Measurements from ENCODE around the gene XKR7.

XKR7 gene

DNA sequence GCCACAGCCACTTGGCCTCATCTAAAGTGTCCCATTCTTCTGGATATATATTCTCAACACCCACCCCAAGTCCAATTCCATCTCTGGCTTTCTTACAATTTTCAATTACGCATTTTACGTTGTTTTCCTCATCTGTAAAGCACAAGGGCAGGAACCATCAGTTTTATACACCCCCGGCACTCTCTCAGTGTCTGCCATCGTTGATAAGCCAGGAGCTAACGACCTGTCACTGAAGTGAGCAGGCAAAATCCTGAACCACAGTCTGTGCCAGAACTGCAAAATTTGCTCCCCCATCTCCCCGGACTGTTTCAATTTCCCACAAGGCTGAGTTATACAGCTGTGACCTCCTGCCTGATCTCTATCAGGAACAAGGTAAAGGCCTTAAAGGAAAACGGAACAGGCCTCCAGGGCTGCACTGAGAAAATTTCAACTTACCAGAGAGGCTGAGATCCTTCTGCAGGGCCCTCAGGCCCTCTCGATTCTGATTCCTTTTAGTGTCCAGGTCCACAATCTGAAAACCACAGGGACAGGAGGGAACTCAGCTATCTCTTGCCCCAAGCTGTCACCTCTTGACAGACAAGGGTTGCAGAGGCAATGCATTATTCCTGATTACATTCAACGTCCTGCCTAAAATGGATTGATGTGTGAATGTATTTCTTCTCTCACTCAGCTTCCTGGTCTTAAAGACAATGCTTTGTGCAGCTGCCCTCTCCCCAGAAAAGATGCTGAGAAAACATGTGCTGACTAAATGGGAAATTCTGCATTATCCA lies 17.9 kb upstream of the XKR7 start:
- Histone ChIP-seq H3K4ac (ENCODE audit: low read depth in 1 of 2, low read length in 2 of 2) (no peak overlapping the region), H2BK12ac (ENCODE audit: low read length in 2 of 2) (no peak overlapping the region), H2BK5ac (ENCODE audit: low read depth, low read length, poor library complexity, severe bottlenecking) (no peak overlapping the region), H3K14ac (ENCODE audit: low read length in 2 of 2) (no peak overlapping the region), H3K36me3 (ENCODE audit: control insufficient read depth in 1 of 2, insufficient read depth in 2 of 2, low read depth in 1 of 2, low read length in 2 of 2) (peaks cover 40 to 43% of the 10 kb centered on the region in 2 experiments), H2BK120ac (ENCODE audit: low read depth, low read length) (no peak overlapping the region), H2AFZ (ENCODE audit: low read depth, low read length) (no peak overlapping the region), H3K9ac (ENCODE audit: low read length) (peak overlapping the region; percentile 94), H3K27ac (ENCODE audit: low read length, poor library complexity, severe bottlenecking) (no peak overlapping the region), H3K4me3 (ENCODE audit: insufficient read depth in 1 of 2, low read depth in 1 of 2, low read length in 2 of 2) (peak overlapping the region in 1 of 2 experiments; percentile 94), H3K79me1 (replicated peaks; ENCODE audit: low read length, poor library complexity, severe bottlenecking) (peaks cover 36% of the 10 kb centered on the region), H2BK15ac (ENCODE audit: low read depth, poor library complexity, severe bottlenecking) (no peak overlapping the region), H3K4me2 (ENCODE audit: low read length, poor library complexity, severe bottlenecking) (no peak overlapping the region), H3K27me3 (ENCODE audit: control insufficient read depth in 1 of 2, insufficient read depth in 1 of 2, low read length in 2 of 2) (peaks cover 7 to 10% of the 10 kb centered on the region in 2 experiments), H3K4me1 (ENCODE audit: control insufficient read depth, insufficient read depth, low read depth, low read length) (peaks cover 4% of the 10 kb centered on the region), H3K23ac (ENCODE audit: low read length in 2 of 2) (no peak overlapping the region), H3K18ac (ENCODE audit: low read depth in 1 of 2, low read length in 2 of 2) (no peak overlapping the region), H2AK5ac (ENCODE audit: low read length, severe bottlenecking) (no peak overlapping the region), H3K9me3 (ENCODE audit: control insufficient read depth, low read length) (peaks cover 6% of the 10 kb centered on the region), H4K91ac (ENCODE audit: low read length) (no peak overlapping the region), H4K8ac (ENCODE audit: low read length) (no peak overlapping the region)
- WGBS = 94% methylated on average over 8 of the region's 9 CpGs
- no peak for DNase-seq

DNA sequence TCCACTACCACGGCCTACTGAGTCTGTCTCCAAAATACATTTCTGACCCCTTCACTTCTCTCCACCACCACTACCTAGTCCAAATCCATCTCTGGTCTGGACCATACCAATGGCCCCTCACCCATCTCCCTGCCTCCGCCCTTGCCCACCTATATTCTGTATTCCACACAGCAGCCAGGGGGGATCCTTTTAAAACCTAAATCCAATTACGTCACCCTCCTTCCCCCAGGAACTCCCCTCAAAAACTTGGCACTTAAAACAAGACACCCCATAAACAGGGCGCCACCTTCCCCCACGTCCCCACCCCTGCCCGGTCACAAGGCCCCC lies 16.8 kb upstream of the XKR7 start:
- Histone ChIP-seq H3K79me1 (replicated peaks; ENCODE audit: low read length, poor library complexity, severe bottlenecking) (peaks cover 31% of the 10 kb centered on the region), H3K36me3 (ENCODE audit: control insufficient read depth in 1 of 2, insufficient read depth in 2 of 2, low read depth in 1 of 2, low read length in 2 of 2) (peaks cover 29 to 32% of the 10 kb centered on the region in 2 experiments), H2BK12ac (ENCODE audit: low read length in 2 of 2) (no peak overlapping the region), H3K4me1 (ENCODE audit: control insufficient read depth, insufficient read depth, low read depth, low read length) (peaks cover 4% of the 10 kb centered on the region), H3K27ac (ENCODE audit: low read length, poor library complexity, severe bottlenecking) (no peak overlapping the region), H2AFZ (ENCODE audit: low read depth, low read length) (peak overlapping the region; percentile 77), H3K4me2 (ENCODE audit: low read length, poor library complexity, severe bottlenecking) (peak overlapping the region; percentile 89), H2BK120ac (ENCODE audit: low read depth, low read length) (no peak overlapping the region), H3K9ac (ENCODE audit: low read length) (peak overlapping the region; percentile 94), H2BK5ac (ENCODE audit: low read depth, low read length, poor library complexity, severe bottlenecking) (no peak overlapping the region), H3K14ac (ENCODE audit: low read length in 2 of 2) (no peak overlapping the region), H3K9me3 (ENCODE audit: control insufficient read depth, low read length) (peaks cover 6% of the 10 kb centered on the region), H3K27me3 (ENCODE audit: control insufficient read depth in 1 of 2, insufficient read depth in 1 of 2, low read length in 2 of 2) (peaks cover 17 to 22% of the 10 kb centered on the region in 2 experiments), H4K91ac (ENCODE audit: low read length) (no peak overlapping the region), H2BK15ac (ENCODE audit: low read depth, poor library complexity, severe bottlenecking) (no peak overlapping the region), H3K23ac (ENCODE audit: low read length in 2 of 2) (peak overlapping the region in 1 of 2 experiments; percentile 6), H4K8ac (ENCODE audit: low read length) (peak overlapping the region; percentile 91), H2AK5ac (ENCODE audit: low read length, severe bottlenecking) (no peak overlapping the region), H3K18ac (ENCODE audit: low read depth in 1 of 2, low read length in 2 of 2) (no peak overlapping the region), H3K4ac (ENCODE audit: low read depth in 1 of 2, low read length in 2 of 2) (peak overlapping the region in 1 of 2 experiments; percentile 62), H3K4me3 (ENCODE audit: insufficient read depth in 1 of 2, low read depth in 1 of 2, low read length in 2 of 2) (peak overlapping the region; percentile 72 to 94)
- DNase-seq = no peak
- WGBS = 12% methylated on average over 6 of the region's 6 CpGs

DNA sequence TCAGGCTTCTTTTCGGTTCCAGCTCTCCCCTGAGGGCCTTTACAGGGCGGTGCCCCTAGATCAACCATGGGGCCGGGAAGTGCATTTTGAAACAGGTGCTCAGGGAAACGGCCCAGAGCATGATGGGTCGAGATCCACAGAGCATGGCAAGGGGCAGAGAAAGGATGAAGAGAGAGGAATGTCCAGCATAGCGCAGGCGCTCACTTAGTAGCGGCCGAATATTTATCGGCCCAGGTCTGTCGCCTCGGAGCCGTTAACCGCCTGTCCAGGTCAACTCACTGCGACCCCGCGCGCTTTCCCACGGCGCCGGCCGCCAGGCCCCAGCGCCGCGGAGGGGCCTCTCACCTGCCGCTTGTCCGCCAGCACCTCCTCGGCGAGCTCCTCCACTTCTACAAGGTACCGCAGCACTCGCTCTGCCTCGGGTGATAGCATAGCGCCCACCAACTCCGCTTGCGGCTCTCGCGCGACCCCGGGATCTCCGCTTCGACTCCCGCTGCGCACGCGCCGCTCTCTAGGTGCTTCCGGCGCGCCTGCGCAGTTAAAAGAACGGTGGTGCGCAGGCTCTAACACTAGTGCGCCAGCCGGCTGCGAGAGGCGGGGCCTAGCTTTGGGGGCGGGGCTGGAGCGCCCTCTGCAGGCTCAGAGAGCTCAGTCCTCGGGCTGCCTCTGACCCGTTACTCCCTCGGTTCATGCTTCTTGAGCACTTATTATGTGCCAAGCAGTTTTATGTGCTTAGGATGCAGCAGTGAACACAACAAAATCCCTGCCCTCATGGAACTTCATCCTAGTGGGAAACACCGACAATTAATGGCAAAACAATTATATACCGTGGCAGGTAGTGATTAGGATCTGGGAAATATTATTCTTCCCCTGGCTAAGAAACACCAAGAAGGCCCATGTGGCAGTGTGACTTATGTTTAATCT lies 16.2 kb upstream of the XKR7 start, which contains the start of gene PDRG1:
PDRG1 (minus strand) TSS at position 517 of the 924 bp plus-strand sequence; CDS start at position 432, 85 bp downstream.
- Histone ChIP-seq H3K27me3 (ENCODE audit: control insufficient read depth in 1 of 2, insufficient read depth in 1 of 2, low read length in 2 of 2) (peaks cover 24 to 28% of the 10 kb centered on the region in 2 experiments), H4K91ac (ENCODE audit: low read length) (peak within 1 kb of the TSS; percentile 41), H4K8ac (ENCODE audit: low read length) (peak within 1 kb of the TSS; percentile 91), H3K9me3 (ENCODE audit: control insufficient read depth, low read length) (peaks cover 6% of the 10 kb centered on the region), H3K36me3 (ENCODE audit: control insufficient read depth in 1 of 2, insufficient read depth in 2 of 2, low read depth in 1 of 2, low read length in 2 of 2) (peaks cover 23 to 26% of the 10 kb centered on the region in 2 experiments), H2AK5ac (ENCODE audit: low read length, severe bottlenecking) (no peak within 1 kb of the TSS), H3K23ac (ENCODE audit: low read length in 2 of 2) (peak within 1 kb of the TSS in 1 of 2 experiments; percentile 6), H3K4ac (ENCODE audit: low read depth in 1 of 2, low read length in 2 of 2) (peak within 1 kb of the TSS; percentile 62 to 73), H2BK12ac (ENCODE audit: low read length in 2 of 2) (no peak within 1 kb of the TSS), H2BK120ac (ENCODE audit: low read depth, low read length) (peak within 1 kb of the TSS; percentile 19), H3K79me1 (replicated peaks; ENCODE audit: low read length, poor library complexity, severe bottlenecking) (peaks cover 28% of the 10 kb centered on the region), H3K4me3 (ENCODE audit: insufficient read depth in 1 of 2, low read depth in 1 of 2, low read length in 2 of 2) (peak within 1 kb of the TSS; percentile 72 to 94), H3K27ac (ENCODE audit: low read length, poor library complexity, severe bottlenecking) (no peak within 1 kb of the TSS), H2BK15ac (ENCODE audit: low read depth, poor library complexity, severe bottlenecking) (no peak within 1 kb of the TSS), H3K4me2 (ENCODE audit: low read length, poor library complexity, severe bottlenecking) (peak within 1 kb of the TSS; percentile 89), H3K4me1 (ENCODE audit: control insufficient read depth, insufficient read depth, low read depth, low read length) (peaks cover 4% of the 10 kb centered on the region), H3K18ac (ENCODE audit: low read depth in 1 of 2, low read length in 2 of 2) (peak within 1 kb of the TSS; percentile 30 to 78), H2BK5ac (ENCODE audit: low read depth, low read length, poor library complexity, severe bottlenecking) (peak within 1 kb of the TSS; percentile 35), H3K14ac (ENCODE audit: low read length in 2 of 2) (peak within 1 kb of the TSS in 1 of 2 experiments; percentile 46), H2AFZ (ENCODE audit: low read depth, low read length) (peak within 1 kb of the TSS; percentile 77), H3K9ac (ENCODE audit: low read length) (peak within 1 kb of the TSS; percentile 94)
- WGBS = under 1% methylated on average over 62 of the region's 63 CpGs
- DNase-seq = peak; percentile 97
